ENCODE data around the gene ATXN10.
A peak's percentile ranks its signal among the peaks of the same experiment; 100 is the strongest.
"Not testable (repeated sequence)": the region's sequence is repeated elsewhere in the genome, so short reads cannot be mapped to it uniquely, and the experiment has no call there.

The ATXN10 gene

GRCh38 chr22:45671783-45672563, at the start of gene ATXN10:
Gene ATXN10, plus strand, starts transcription at chr22:45671834. Its CDS starts 230 bp downstream, at chr22:45672064.
- H3K27me3 Mint-ChIP-seq, result peaks cover 4% of the 10 kb centered on the region
- peak within 1 kb of the TSS; percentile 92 for H3K27ac Mint-ChIP-seq
- peaks cover 40% of the 10 kb centered on the region for H3K4me1 Mint-ChIP-seq (ENCODE audit: low read depth)
- H3K4me3 Mint-ChIP-seq, result peak within 1 kb of the TSS; percentile 95
- DNase-seq, result peak; percentile 88
- peaks cover 43% of the 10 kb centered on the region for H3K36me3 Mint-ChIP-seq (ENCODE audit: low read depth)
- no peaks in the 10 kb centered on the region for H3K9me3 Mint-ChIP-seq

- Mint-ChIP-seq H3K36me3 (ENCODE audit: low read depth) (no peaks in the 10 kb centered on the region), H3K27me3 (peaks cover 6% of the 10 kb centered on the region), H3K4me1 (ENCODE audit: low read depth) (peaks cover 5% of the 10 kb centered on the region), H3K9me3 (no peaks in the 10 kb centered on the region), H3K27ac (no peak overlapping the region), H3K4me3 (no peak overlapping the region)
- no peak for DNase-seq
Measured at GRCh38 chr22:45621836-45622600, 49.6 kb upstream of the ATXN10 start.

GRCh38 chr22:45623464-45624145, 48.0 kb upstream of the ATXN10 start:
- H3K27me3 Mint-ChIP-seq; H3K9me3 Mint-ChIP-seq; H3K4me1 Mint-ChIP-seq (ENCODE audit: low read depth); DNase-seq; H3K36me3 Mint-ChIP-seq (ENCODE audit: low read depth); H3K27ac Mint-ChIP-seq; H3K4me3 Mint-ChIP-seq: not testable (repeated sequence)

GRCh38 chr22:45626198-45626651, 45.4 kb upstream of the ATXN10 start:
- Mint-ChIP-seq H3K27ac (no peak overlapping the region), H3K27me3 (peaks cover 28% of the 10 kb centered on the region), H3K36me3 (ENCODE audit: low read depth) (no peaks in the 10 kb centered on the region), H3K4me1 (ENCODE audit: low read depth) (no peaks in the 10 kb centered on the region), H3K9me3 (no peaks in the 10 kb centered on the region), H3K4me3 (no peak overlapping the region)
- no peak for DNase-seq

- H3K9me3 Mint-ChIP-seq, result no peaks in the 10 kb centered on the region
- H3K4me1 Mint-ChIP-seq (ENCODE audit: low read depth), result no peaks in the 10 kb centered on the region
- no peak for DNase-seq
- H3K36me3 Mint-ChIP-seq (ENCODE audit: low read depth), result no peaks in the 10 kb centered on the region
- H3K27ac Mint-ChIP-seq, result no peak overlapping the region
- peaks cover 42% of the 10 kb centered on the region for H3K27me3 Mint-ChIP-seq
- H3K4me3 Mint-ChIP-seq, result no peak overlapping the region
Measured at GRCh38 chr22:45627489-45628233, 44.0 kb upstream of the ATXN10 start.

GRCh38 chr22:45628515-45628914, 43.1 kb upstream of the ATXN10 start:
- H3K36me3 Mint-ChIP-seq (ENCODE audit: low read depth), result no peaks in the 10 kb centered on the region
- H3K4me1 Mint-ChIP-seq (ENCODE audit: low read depth), result no peaks in the 10 kb centered on the region
- H3K27me3 Mint-ChIP-seq, result peaks cover 48% of the 10 kb centered on the region
- no peak overlapping the region for H3K27ac Mint-ChIP-seq
- no peak for DNase-seq
- H3K4me3 Mint-ChIP-seq, result no peak overlapping the region
- H3K9me3 Mint-ChIP-seq, result no peaks in the 10 kb centered on the region

GRCh38 chr22:45629469-45630089, 42.1 kb upstream of the ATXN10 start:
- no peak overlapping the region for H3K27ac Mint-ChIP-seq
- peaks cover 57% of the 10 kb centered on the region for H3K27me3 Mint-ChIP-seq
- no peaks in the 10 kb centered on the region for H3K4me1 Mint-ChIP-seq (ENCODE audit: low read depth)
- H3K4me3 Mint-ChIP-seq, result no peak overlapping the region
- DNase-seq, result no peak
- no peaks in the 10 kb centered on the region for H3K36me3 Mint-ChIP-seq (ENCODE audit: low read depth)
- H3K9me3 Mint-ChIP-seq, result no peaks in the 10 kb centered on the region

- no peak for DNase-seq
- H3K36me3 Mint-ChIP-seq (ENCODE audit: low read depth), result no peaks in the 10 kb centered on the region
- H3K4me1 Mint-ChIP-seq (ENCODE audit: low read depth), result no peaks in the 10 kb centered on the region
- H3K27me3 Mint-ChIP-seq, result peaks cover 58% of the 10 kb centered on the region
- H3K27ac Mint-ChIP-seq, result no peak overlapping the region
- H3K9me3 Mint-ChIP-seq, result no peaks in the 10 kb centered on the region
- no peak overlapping the region for H3K4me3 Mint-ChIP-seq
Measured at GRCh38 chr22:45630436-45630835, 41.2 kb upstream of the ATXN10 start.

GRCh38 chr22:45631140-45631840, 40.3 kb upstream of the ATXN10 start:
- Mint-ChIP-seq H3K4me1 (ENCODE audit: low read depth) (no peaks in the 10 kb centered on the region), H3K36me3 (ENCODE audit: low read depth) (no peaks in the 10 kb centered on the region), H3K4me3 (no peak overlapping the region), H3K27me3 (peaks cover 57% of the 10 kb centered on the region), H3K9me3 (no peaks in the 10 kb centered on the region), H3K27ac (no peak overlapping the region)
- DNase-seq, result no peak

GRCh38 chr22:45631841-45632238, 39.8 kb upstream of the ATXN10 start:
- no peak for DNase-seq
- Mint-ChIP-seq H3K9me3 (no peaks in the 10 kb centered on the region), H3K27me3 (peaks cover 57% of the 10 kb centered on the region), H3K36me3 (ENCODE audit: low read depth) (no peaks in the 10 kb centered on the region), H3K4me3 (no peak overlapping the region), H3K27ac (no peak overlapping the region), H3K4me1 (ENCODE audit: low read depth) (no peaks in the 10 kb centered on the region)

GRCh38 chr22:45632791-45633515, 38.7 kb upstream of the ATXN10 start:
- Mint-ChIP-seq H3K27ac (no peak overlapping the region), H3K4me3 (no peak overlapping the region), H3K9me3 (no peaks in the 10 kb centered on the region), H3K36me3 (ENCODE audit: low read depth) (no peaks in the 10 kb centered on the region), H3K27me3 (peaks cover 63% of the 10 kb centered on the region), H3K4me1 (ENCODE audit: low read depth) (no peaks in the 10 kb centered on the region)
- no peak for DNase-seq

GRCh38 chr22:45636683-45637082, 35.0 kb upstream of the ATXN10 start:
- Mint-ChIP-seq H3K36me3 (ENCODE audit: low read depth) (no peaks in the 10 kb centered on the region), H3K4me3 (no peak overlapping the region), H3K27me3 (peaks cover 71% of the 10 kb centered on the region), H3K9me3 (no peaks in the 10 kb centered on the region), H3K27ac (no peak overlapping the region), H3K4me1 (ENCODE audit: low read depth) (peaks cover 3% of the 10 kb centered on the region)
- DNase-seq, result no peak

- H3K4me3 Mint-ChIP-seq, result no peak overlapping the region
- peaks cover 72% of the 10 kb centered on the region for H3K27me3 Mint-ChIP-seq
- H3K4me1 Mint-ChIP-seq (ENCODE audit: low read depth), result peaks cover 5% of the 10 kb centered on the region
- no peak overlapping the region for H3K27ac Mint-ChIP-seq
- H3K36me3 Mint-ChIP-seq (ENCODE audit: low read depth), result no peaks in the 10 kb centered on the region
- H3K9me3 Mint-ChIP-seq, result no peaks in the 10 kb centered on the region
- no peak for DNase-seq
Measured at GRCh38 chr22:45638197-45638596, 33.4 kb upstream of the ATXN10 start.

Measured in activated T-cell treated with anti-CD3 and anti-CD28 coated beads, Interleukin-2, amount 50 U/mL, for 24 hours (primary cell).